ENCODE measurements around the gene RDH14.

GRCh38 chr2:18584608-18584954, 24.1 kb upstream of the RDH14 start:
- TF ChIP-seq POLR2A (IDR thresholded peaks at IDR 0.05) (no peak), CTCF (IDR thresholded peaks at IDR 0.05) (no peak)
